Endothelial cell of umbilical vein (primary cell): ENCODE measurements around the gene JADE1. TPM values are rescaled to one million over a fixed set of nuclear protein-coding genes. Genes with fewer than 3 reads are reported as not detected.

Experiments used
- BruUV-seq: library from RNA; stranded (reverse); fragments of 400-500 nt; replicated peaks from 2 replicates; lab custom pipeline; 2021; lab: Mats Ljungman, UMichigan
- CTCF ChIA-PET: fragments of 300-600, 350-600 bp; sonication (Branson Sonifier 250); formaldehyde crosslinking; loops from one replicate; lab custom pipeline; 2021; ENCODE audit warnings: antibody characterized with exemption, inconsistent platforms; lab: Charles Lee
- POLR2A ChIA-PET: fragments of 300-600, 350-600 bp; sonication (Branson Sonifier 250); formaldehyde crosslinking; loops from one replicate; lab custom pipeline; 2021; ENCODE audit warnings: antibody characterized with exemption, inconsistent platforms; lab: Charles Lee
- DNase-seq: peaks from one replicate; pipeline ENCODE4 v3.0.0-alpha.2; 2011; ENCODE audit warnings: low read depth, low spot score
- FAIRE-seq: peaks from 2 replicates; lab custom pipeline; 2011; peaks lifted over from hg19 to GRCh38; lab: Jason Lieb, UNC
- H2AFZ ChIP-seq: 2 replicates; pipeline ENCODE4 v1.6.0; 2012; ENCODE audit warnings: low read depth, low read length, control low read depth, inconsistent platforms
- H3K27ac ChIP-seq: 2 replicates; pipeline ENCODE4 v1.5.1; 2011; ENCODE audit warnings: low read depth, mild to moderate bottlenecking, control low read depth, low read length, moderate library complexity; ENCODE audit not compliant: insufficient read depth
- H3K27me3 ChIP-seq, 2 experiments: 2 replicates each; pipeline versions ENCODE4 v1.6.0 to v1.6.1; 2011; ENCODE audit warnings: low read length in 2 of 2, mixed read lengths in 1 of 2; ENCODE audit not compliant: control insufficient read depth in 2 of 2, insufficient read depth in 2 of 2
- H3K36me3 ChIP-seq, 2 experiments: 2 replicates in 1 of 2; 3 replicates in 1 of 2; pipeline ENCODE4 v1.5.1; 2011; ENCODE audit warnings: low read length in 2 of 2, mild to moderate bottlenecking in 1 of 2, moderate library complexity in 1 of 2; ENCODE audit not compliant: control insufficient read depth in 2 of 2, insufficient read depth in 2 of 2; ENCODE audit errors: extremely low read depth in 1 of 2
- H3K4me1 ChIP-seq: 3 replicates; pipeline ENCODE4 v1.5.1; 2011; ENCODE audit warnings: mild to moderate bottlenecking, low read length; ENCODE audit not compliant: control insufficient read depth, insufficient read depth; ENCODE audit errors: extremely low read depth
- H3K4me2 ChIP-seq: 2 replicates; pipeline ENCODE4 v1.6.1; 2011; ENCODE audit warnings: low read length, control low read depth, mixed read lengths; ENCODE audit not compliant: insufficient read depth
- H3K4me3 ChIP-seq, 3 experiments: fragments of 200-600 bp in 1 of 3; sonication (generic), shearing (Covaris generic) in 1 of 3; replicated peaks in 1 of 3; 2 replicates each; pipeline ENCODE4 v1.5.1; 2011 to 2016; ENCODE audit warnings: control low read depth in 3 of 3, low read length in 3 of 3, mild to moderate bottlenecking in 2 of 3, inconsistent platforms in 1 of 3, low read depth in 1 of 3, moderate library complexity in 1 of 3; ENCODE audit not compliant: insufficient read depth in 1 of 3
- H3K79me2 ChIP-seq: 2 replicates; pipeline ENCODE4 v1.6.0; 2012; ENCODE audit warnings: low read length, inconsistent platforms; ENCODE audit not compliant: control insufficient read depth, insufficient read depth
- H3K9ac ChIP-seq: replicated peaks from 2 replicates; pipeline ENCODE3; 2011; ENCODE audit warnings: low read length, control low read depth; ENCODE audit not compliant: insufficient read depth; ENCODE audit errors: extremely low read depth
- H3K9me1 ChIP-seq: replicated peaks from 3 replicates; pipeline ENCODE4 v1.6.0; 2011; ENCODE audit warnings: mild to moderate bottlenecking, low read length; ENCODE audit not compliant: control insufficient read depth, insufficient read depth; ENCODE audit errors: extremely low read depth
- H3K9me3 ChIP-seq: replicated peaks from 2 replicates; pipeline ENCODE4 v1.5.1; 2012; ENCODE audit warnings: low read length, inconsistent platforms; ENCODE audit not compliant: control insufficient read depth, insufficient read depth
- H4K20me1 ChIP-seq: replicated peaks from 2 replicates; pipeline ENCODE3; 2011; ENCODE audit warnings: mild to moderate bottlenecking, low read length; ENCODE audit not compliant: control insufficient read depth, insufficient read depth; ENCODE audit errors: extremely low read depth
- CTCF ChIP-seq, 2 donors: IDR thresholded peaks; 1 replicate in 1 of 2; 2 replicates in 1 of 2; pipeline ENCODE4 v1.5.1; 2011; ENCODE audit warnings: low read length in 2 of 2, mild to moderate bottlenecking in 2 of 2, moderate library complexity in 2 of 2, control low read depth in 1 of 2, inconsistent platforms in 1 of 2, low read depth in 1 of 2; ENCODE audit not compliant: insufficient read depth in 1 of 2; ENCODE audit errors: extremely low read depth in 1 of 2
- EZH2 ChIP-seq: IDR thresholded peaks from 2 replicates; pipeline ENCODE4 v1.6.1; 2012; ENCODE audit warnings: borderline replicate concordance, low read depth, mild to moderate bottlenecking, moderate library complexity, low read length, inconsistent platforms; ENCODE audit not compliant: severe bottlenecking
- FOS ChIP-seq: IDR thresholded peaks from 2 replicates; pipeline ENCODE4 v1.6.1; 2011; ENCODE audit warnings: mild to moderate bottlenecking, low read length, moderate library complexity, borderline replicate concordance; ENCODE audit not compliant: insufficient read depth
- GATA2 ChIP-seq: IDR thresholded peaks from 2 replicates; pipeline ENCODE4 v1.7.0; 2011; ENCODE audit warnings: low read depth, mild to moderate bottlenecking, moderate library complexity, mixed read lengths, low read length; ENCODE audit not compliant: insufficient read length, insufficient read depth
- JUN ChIP-seq: IDR thresholded peaks from 2 replicates; pipeline ENCODE4 v1.6.1; 2011; ENCODE audit warnings: borderline replicate concordance, low read depth; ENCODE audit not compliant: insufficient read length, insufficient read depth
- MYC ChIP-seq: IDR thresholded peaks from one replicate; pipeline ENCODE4 v1.6.1; 2011; ENCODE audit warnings: mild to moderate bottlenecking, low read depth, low read length
- POLR2A ChIP-seq: IDR thresholded peaks from 2 replicates; pipeline ENCODE4 v1.6.1; 2012; ENCODE audit warnings: low read depth, mild to moderate bottlenecking, control low read depth, low read length
- POLR2AphosphoS5 ChIP-seq: IDR thresholded peaks from 2 replicates; pipeline ENCODE4 v1.6.1; 2012; ENCODE audit warnings: low read depth, mild to moderate bottlenecking, control low read depth, low read length, moderate library complexity; ENCODE audit not compliant: insufficient read depth
- dilution Hi-C: fragments of 300-500 bp; cut with MboI; formaldehyde crosslinking; loops from one replicate; pipeline ENCODE4 v1.15.0; 2019; ENCODE audit warnings: low sequenced_read_pairs; ENCODE audit not compliant: extremely low pct_ligation_motif_present
- intact Hi-C: fragments of 100-400 bp; cut with micrococcal nuclease; formaldehyde crosslinking; loops from one replicate; pipeline ENCODE4 v1.10.0; 2022
- polyA plus RNA-seq, 4 experiments: library from polyadenylated mRNA; depleted of rRNA in 3 of 4; stranded (reverse) in 3 of 4; unstranded in 1 of 4; fragments of >200 nt; gene quantifications; 2 replicates each; pipeline versions ENCODE4 v1.2.1 to v1.2.3, GENCODE V29; 2011 to 2012; ENCODE audit warnings: missing spikeins in 1 of 4
- total RNA-seq: library from RNA; stranded (reverse); gene quantifications from 2 replicates; pipeline ENCODE4 v1.2.3, GENCODE V29; 2021
- TF ChIP-seq, protein P1 (sequence below): IDR thresholded peaks from 2 replicates; pipeline ENCODE4 v1.6.1; 2011; ENCODE audit not compliant: insufficient read depth, insufficient read length

The JADE1 gene
- total and polyA plus RNA-seq, 2 donors (not counting 3 experiments of a cell fraction or from before 2014, with no cell fraction given) = 13.6 to 45.6 TPM

GRCh38 chr4:128853741-128854140 is 44.2 kb downstream of the JADE1 start:
- ChIA-PET CTCF (interaction anchor here (4.0 kb wide), 1 partner anchor 400 kb away, joined by 12 read pairs; no protein-coding TSS in a partner anchor), POLR2A (no interaction called here)
- H3K36me3 ChIP-seq = peaks cover 35 to 46% of the 10 kb centered on the region in 2 experiments
- FAIRE-seq = peak; percentile 57
- no peaks in the 10 kb centered on the region for H3K9me3 ChIP-seq
- H2AFZ ChIP-seq = no peak overlapping the region
- intact Hi-C loops = loop anchor here (1.0 kb wide), 1 partner anchor 21 kb away; no protein-coding TSS in a partner anchor
- H3K4me3 ChIP-seq = no peak overlapping the region
- dilution Hi-C loops = no loop called here
- TF ChIP-seq POLR2A (no peak), EZH2 (no peak), JUN (no peak), FOS (no peak), GATA2 (no peak), MYC (no peak), CTCF (IDR thresholded peaks at IDR 0.05; ENCODE audit: extremely low read depth in 1 of 2, insufficient read depth in 1 of 2, low read depth in 1 of 2, low read length in 2 of 2) (no peak), POLR2AphosphoS5 (no peak)
- TF ChIP-seq, protein P1, sequence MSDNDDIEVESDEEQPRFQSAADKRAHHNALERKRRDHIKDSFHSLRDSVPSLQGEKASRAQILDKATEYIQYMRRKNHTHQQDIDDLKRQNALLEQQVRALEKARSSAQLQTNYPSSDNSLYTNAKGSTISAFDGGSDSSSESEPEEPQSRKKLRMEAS = no peak
- no peak overlapping the region for H3K9ac ChIP-seq
- H3K27me3 ChIP-seq = no peaks in the 10 kb centered on the region
- H3K4me2 ChIP-seq = no peak overlapping the region
- H3K4me1 ChIP-seq = no peaks in the 10 kb centered on the region
- H4K20me1 ChIP-seq = no peaks in the 10 kb centered on the region
- no peaks in the 10 kb centered on the region for H3K9me1 ChIP-seq
- BruUV-seq = no TSS peak
- DNase-seq = no peak
- H3K79me2 ChIP-seq = peaks cover 6% of the 10 kb centered on the region
- no peak overlapping the region for H3K27ac ChIP-seq
